ENCODE measurements around the gene SEPTIN12.

The SEPTIN12 gene

GRCh38 chr16:4762205-4762604, 25.9 kb downstream of the SEPTIN12 start:
- Histone ChIP-seq H3K4me3 (ENCODE audit: low read depth, low read length) (no peak overlapping the region), H3K27me3 (ENCODE audit: control insufficient read depth, insufficient read depth, low read length) (no peaks in the 10 kb centered on the region), H3K4me1 (no peaks in the 10 kb centered on the region), H3K9ac (no peak overlapping the region), H3K36me3 (ENCODE audit: control insufficient read depth, insufficient read depth, low read length) (no peaks in the 10 kb centered on the region), H3K4me2 (ENCODE audit: low read length) (no peak overlapping the region), H3K79me2 (peaks cover 4% of the 10 kb centered on the region), H3K9me3 (ENCODE audit: control insufficient read depth, low read length) (no peaks in the 10 kb centered on the region), H3K27ac (no peak overlapping the region), H2AFZ (no peak overlapping the region)
- TF ChIP-seq CTCF (IDR thresholded peaks at IDR 0.05), result no peak

GRCh38 chr16:4760221-4760910, 27.8 kb downstream of the SEPTIN12 start:
- Histone ChIP-seq H2AFZ (no peak overlapping the region), H3K4me3 (ENCODE audit: low read depth, low read length) (no peak overlapping the region), H3K9me3 (ENCODE audit: control insufficient read depth, low read length) (no peaks in the 10 kb centered on the region), H3K79me2 (peaks cover 3% of the 10 kb centered on the region), H3K27me3 (ENCODE audit: control insufficient read depth, insufficient read depth, low read length) (no peaks in the 10 kb centered on the region), H3K4me1 (no peaks in the 10 kb centered on the region), H3K4me2 (ENCODE audit: low read length) (no peak overlapping the region), H3K27ac (no peak overlapping the region), H3K36me3 (ENCODE audit: control insufficient read depth, insufficient read depth, low read length) (no peaks in the 10 kb centered on the region), H3K9ac (no peak overlapping the region)
- TF ChIP-seq CTCF (IDR thresholded peaks at IDR 0.05), result no peak

GRCh38 chr16:4755687-4756086, 32.5 kb downstream of the SEPTIN12 start:
- H3K4me3 ChIP-seq (ENCODE audit: low read depth, low read length), result no peak overlapping the region
- no peak overlapping the region for H3K9ac ChIP-seq
- no peaks in the 10 kb centered on the region for H3K4me1 ChIP-seq
- TF ChIP-seq CTCF (IDR thresholded peaks at IDR 0.05), result no peak
- no peak overlapping the region for H2AFZ ChIP-seq
- no peak overlapping the region for H3K4me2 ChIP-seq (ENCODE audit: low read length)
- peaks cover 6% of the 10 kb centered on the region for H3K79me2 ChIP-seq
- H3K9me3 ChIP-seq (ENCODE audit: control insufficient read depth, low read length), result no peaks in the 10 kb centered on the region
- H3K27ac ChIP-seq, result no peak overlapping the region
- no peaks in the 10 kb centered on the region for H3K27me3 ChIP-seq (ENCODE audit: control insufficient read depth, insufficient read depth, low read length)
- H3K36me3 ChIP-seq (ENCODE audit: control insufficient read depth, insufficient read depth, low read length), result no peaks in the 10 kb centered on the region

- TF ChIP-seq CTCF (IDR thresholded peaks at IDR 0.05), result no peak
- Histone ChIP-seq H3K4me2 (ENCODE audit: low read length) (no peak overlapping the region), H3K79me2 (peaks cover 6% of the 10 kb centered on the region), H3K4me3 (ENCODE audit: low read depth, low read length) (no peak overlapping the region), H3K9ac (no peak overlapping the region), H3K36me3 (ENCODE audit: control insufficient read depth, insufficient read depth, low read length) (no peaks in the 10 kb centered on the region), H3K27ac (no peak overlapping the region), H3K9me3 (ENCODE audit: control insufficient read depth, low read length) (no peaks in the 10 kb centered on the region), H3K4me1 (no peaks in the 10 kb centered on the region), H3K27me3 (ENCODE audit: control insufficient read depth, insufficient read depth, low read length) (no peaks in the 10 kb centered on the region), H2AFZ (no peak overlapping the region)
Observed at GRCh38 chr16:4754865-4755264, 33.3 kb downstream of the SEPTIN12 start.

GRCh38 chr16:4753227-4753626, 34.9 kb downstream of the SEPTIN12 start:
- Histone ChIP-seq H3K9me3 (ENCODE audit: control insufficient read depth, low read length) (no peaks in the 10 kb centered on the region), H3K4me3 (ENCODE audit: low read depth, low read length) (no peak overlapping the region), H3K9ac (no peak overlapping the region), H3K79me2 (peaks cover 6% of the 10 kb centered on the region), H3K27me3 (ENCODE audit: control insufficient read depth, insufficient read depth, low read length) (no peaks in the 10 kb centered on the region), H2AFZ (no peak overlapping the region), H3K27ac (no peak overlapping the region), H3K4me2 (ENCODE audit: low read length) (no peak overlapping the region), H3K36me3 (ENCODE audit: control insufficient read depth, insufficient read depth, low read length) (no peaks in the 10 kb centered on the region), H3K4me1 (no peaks in the 10 kb centered on the region)
- TF ChIP-seq CTCF (IDR thresholded peaks at IDR 0.05), result no peak

Data from parathyroid adenoma (tissue), 2 donors.